Lower leg skin (tissue), 3 donors: ENCODE measurements around the gene NMNAT2.

ENCODE experiments used
- POLR2A ChIP-seq, 2 donors: fragments of 450-650 bp; IDR thresholded peaks; one replicate each; pipeline ENCODE4 v1.6.1; 2016 to 2017; ENCODE audit warnings: antibody characterized with exemption in 2 of 2, mild to moderate bottlenecking in 1 of 2, moderate library complexity in 1 of 2
- TF ChIP-seq, protein P1 (sequence below), 3 donors: fragments of 450-650 bp; IDR thresholded peaks; one replicate each; pipeline ENCODE4 v1.5.1; 2016; ENCODE audit warnings: antibody characterized with exemption in 3 of 3, mild to moderate bottlenecking in 3 of 3, moderate library complexity in 2 of 3

DNA sequence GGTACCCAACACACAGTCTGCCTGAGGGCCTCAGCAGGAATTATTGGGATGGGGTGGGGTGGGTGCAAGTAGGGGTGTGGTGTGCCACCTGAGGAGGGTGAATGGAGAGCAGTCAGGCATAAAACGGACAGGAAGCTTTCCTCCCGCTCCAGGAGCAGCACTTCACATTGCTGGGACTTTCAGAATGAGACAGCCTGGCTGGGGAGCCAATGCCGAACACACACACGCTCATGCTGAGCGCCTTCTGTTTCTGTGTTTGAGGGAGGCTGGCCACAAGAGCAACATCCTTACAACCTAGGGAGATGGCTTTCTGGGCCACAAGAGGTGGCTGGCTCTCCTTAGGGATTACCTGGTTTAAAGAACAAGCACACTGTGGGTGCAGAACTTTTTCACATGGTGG is 134.1 kb downstream of the NMNAT2 start:
- no peak for TF ChIP-seq POLR2A (IDR thresholded peaks at IDR 0.05)
- TF ChIP-seq, protein P1, sequence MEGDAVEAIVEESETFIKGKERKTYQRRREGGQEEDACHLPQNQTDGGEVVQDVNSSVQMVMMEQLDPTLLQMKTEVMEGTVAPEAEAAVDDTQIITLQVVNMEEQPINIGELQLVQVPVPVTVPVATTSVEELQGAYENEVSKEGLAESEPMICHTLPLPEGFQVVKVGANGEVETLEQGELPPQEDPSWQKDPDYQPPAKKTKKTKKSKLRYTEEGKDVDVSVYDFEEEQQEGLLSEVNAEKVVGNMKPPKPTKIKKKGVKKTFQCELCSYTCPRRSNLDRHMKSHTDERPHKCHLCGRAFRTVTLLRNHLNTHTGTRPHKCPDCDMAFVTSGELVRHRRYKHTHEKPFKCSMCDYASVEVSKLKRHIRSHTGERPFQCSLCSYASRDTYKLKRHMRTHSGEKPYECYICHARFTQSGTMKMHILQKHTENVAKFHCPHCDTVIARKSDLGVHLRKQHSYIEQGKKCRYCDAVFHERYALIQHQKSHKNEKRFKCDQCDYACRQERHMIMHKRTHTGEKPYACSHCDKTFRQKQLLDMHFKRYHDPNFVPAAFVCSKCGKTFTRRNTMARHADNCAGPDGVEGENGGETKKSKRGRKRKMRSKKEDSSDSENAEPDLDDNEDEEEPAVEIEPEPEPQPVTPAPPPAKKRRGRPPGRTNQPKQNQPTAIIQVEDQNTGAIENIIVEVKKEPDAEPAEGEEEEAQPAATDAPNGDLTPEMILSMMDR (IDR thresholded peaks at IDR 0.05): no peak
